IMR-90 (cell line): Measurements from ENCODE around the gene SLC38A9.

Experiments
- CEBPB ChIP-seq: IDR thresholded peaks from 2 replicates; pipeline ENCODE4 v1.6.1; 2012; ENCODE audit warnings: low read depth, low read length, improper control_type of control experiment
- CHD1 ChIP-seq: IDR thresholded peaks from 2 replicates; pipeline ENCODE4 v1.6.1; 2012; ENCODE audit warnings: low read depth, low read length, improper control_type of control experiment
- CTCF ChIP-seq: conservative IDR thresholded peaks from 2 replicates; pipeline ENCODE4 v1.5.1; 2012; ENCODE audit warnings: mild to moderate bottlenecking, low read depth, low read length, improper control_type of control experiment
- MXI1 ChIP-seq: IDR thresholded peaks from 2 replicates; pipeline ENCODE4 v1.6.1; 2012; ENCODE audit warnings: low read depth, mild to moderate bottlenecking, low read length, moderate library complexity, borderline replicate concordance
- NFE2L2 ChIP-seq: fragments of 150-350 bp; IDR thresholded peaks from 2 replicates; pipeline ENCODE4 v1.6.1; 2016; ENCODE audit warnings: low read depth, mild to moderate bottlenecking, low read length
- POLR2A ChIP-seq: IDR thresholded peaks from 2 replicates; pipeline ENCODE4 v1.6.1; 2012; ENCODE audit warnings: mild to moderate bottlenecking, low read depth, low read length
- RFX5 ChIP-seq: IDR thresholded peaks from 2 replicates; pipeline ENCODE4 v1.8.0; 2012; ENCODE audit warnings: low read depth, mild to moderate bottlenecking, low read length, moderate library complexity
- SMC3 ChIP-seq: fragments of 150-350 bp; IDR thresholded peaks from 2 replicates; pipeline ENCODE4 v1.6.1; 2016; ENCODE audit warnings: low read depth, mild to moderate bottlenecking, antibody characterized with exemption, low read length, moderate library complexity
- TF ChIP-seq, protein P1 (sequence below): fragments of 150-350 bp; IDR thresholded peaks from 2 replicates; pipeline ENCODE4 v1.6.1; 2017; ENCODE audit warnings: mild to moderate bottlenecking, antibody characterized with exemption, low read length, low read depth

- TF ChIP-seq CTCF (0 out of 2 replicates have a peak, but pooled peaks have one; percentile 1), POLR2A (no peak), RFX5 (no peak), CEBPB (no peak), MXI1 (no peak), NFE2L2 (no peak), CHD1 (no peak), SMC3 (no peak)
- TF ChIP-seq, protein P1, sequence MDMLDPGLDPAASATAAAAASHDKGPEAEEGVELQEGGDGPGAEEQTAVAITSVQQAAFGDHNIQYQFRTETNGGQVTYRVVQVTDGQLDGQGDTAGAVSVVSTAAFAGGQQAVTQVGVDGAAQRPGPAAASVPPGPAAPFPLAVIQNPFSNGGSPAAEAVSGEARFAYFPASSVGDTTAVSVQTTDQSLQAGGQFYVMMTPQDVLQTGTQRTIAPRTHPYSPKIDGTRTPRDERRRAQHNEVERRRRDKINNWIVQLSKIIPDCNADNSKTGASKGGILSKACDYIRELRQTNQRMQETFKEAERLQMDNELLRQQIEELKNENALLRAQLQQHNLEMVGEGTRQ, result no peak
Observed at GRCh38 chr5:55714339-55714738, 2.2 kb upstream of the SLC38A9 start.
